ENCODE data around the gene DOCK7.
"Not testable (repeated sequence)": the region's sequence is repeated elsewhere in the genome, so short reads cannot be mapped to it uniquely, and the experiment has no call there.

The DOCK7 gene

GRCh38 chr1:62612770-62613169, 75.4 kb downstream of the DOCK7 start:
- DNase-seq (ENCODE audit: low spot score): no peak

- not testable (repeated sequence) for DNase-seq (ENCODE audit: low spot score)
Observed at GRCh38 chr1:62610588-62610987, 77.6 kb downstream of the DOCK7 start.

GRCh38 chr1:62608905-62609304, 79.3 kb downstream of the DOCK7 start:
- no peak for DNase-seq (ENCODE audit: low spot score)

- no peak for DNase-seq (ENCODE audit: low spot score)
Observed at GRCh38 chr1:62601457-62601856, 86.7 kb downstream of the DOCK7 start.

DNA sequence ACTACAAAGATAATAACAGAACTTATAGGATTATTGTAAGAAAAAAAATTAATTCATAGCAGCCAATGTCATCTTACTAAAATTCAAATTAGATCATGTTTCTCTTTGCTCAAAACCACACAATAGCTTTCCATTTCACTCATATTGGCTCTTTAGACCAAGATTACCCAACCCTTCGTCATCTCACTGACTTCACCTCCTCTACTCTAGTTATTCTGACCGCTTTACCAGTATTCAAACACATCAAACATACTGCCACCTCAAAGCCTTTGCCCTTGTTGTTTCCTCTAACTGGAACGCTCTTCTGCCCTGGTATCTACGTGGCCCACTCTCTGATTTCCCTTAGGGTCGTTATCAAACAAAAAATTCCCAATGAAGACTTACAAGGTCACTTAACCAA, 89.1 kb downstream of the DOCK7 start:
- no peak for DNase-seq (ENCODE audit: low spot score)

GRCh38 chr1:62597281-62597680, 90.9 kb downstream of the DOCK7 start, which contains the start of gene ANGPTL3:
TSS of gene ANGPTL3 (plus strand) at chr1:62597520. CDS start at chr1:62597567, 47 bp downstream.
- DNase-seq (ENCODE audit: low spot score): no peak

GRCh38 chr1:62595647-62596046, 92.5 kb downstream of the DOCK7 start:
- DNase-seq (ENCODE audit: low spot score): no peak

- no peak for DNase-seq (ENCODE audit: low spot score)
Observed at GRCh38 chr1:62593825-62594394, 94.3 kb downstream of the DOCK7 start.

DNA sequence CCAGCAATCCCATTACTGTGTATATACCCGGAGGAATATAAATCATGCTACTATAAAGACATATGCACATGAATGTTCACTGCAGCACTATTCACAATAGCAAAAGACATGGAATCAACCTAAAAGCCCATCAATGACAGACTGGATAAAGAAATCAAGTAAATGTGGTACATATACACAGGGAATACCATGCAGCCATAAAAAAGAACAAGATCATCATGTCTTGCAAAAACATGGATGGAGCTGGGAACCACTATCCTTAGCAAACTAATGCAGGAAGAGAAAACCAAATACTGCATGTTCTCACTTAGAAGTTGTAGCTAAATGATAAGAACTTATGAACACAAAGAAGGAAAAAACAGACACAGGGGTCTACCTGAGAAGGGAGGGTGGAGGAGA, 97.2 kb downstream of the DOCK7 start:
- no peak for DNase-seq (ENCODE audit: low spot score)

DNA sequence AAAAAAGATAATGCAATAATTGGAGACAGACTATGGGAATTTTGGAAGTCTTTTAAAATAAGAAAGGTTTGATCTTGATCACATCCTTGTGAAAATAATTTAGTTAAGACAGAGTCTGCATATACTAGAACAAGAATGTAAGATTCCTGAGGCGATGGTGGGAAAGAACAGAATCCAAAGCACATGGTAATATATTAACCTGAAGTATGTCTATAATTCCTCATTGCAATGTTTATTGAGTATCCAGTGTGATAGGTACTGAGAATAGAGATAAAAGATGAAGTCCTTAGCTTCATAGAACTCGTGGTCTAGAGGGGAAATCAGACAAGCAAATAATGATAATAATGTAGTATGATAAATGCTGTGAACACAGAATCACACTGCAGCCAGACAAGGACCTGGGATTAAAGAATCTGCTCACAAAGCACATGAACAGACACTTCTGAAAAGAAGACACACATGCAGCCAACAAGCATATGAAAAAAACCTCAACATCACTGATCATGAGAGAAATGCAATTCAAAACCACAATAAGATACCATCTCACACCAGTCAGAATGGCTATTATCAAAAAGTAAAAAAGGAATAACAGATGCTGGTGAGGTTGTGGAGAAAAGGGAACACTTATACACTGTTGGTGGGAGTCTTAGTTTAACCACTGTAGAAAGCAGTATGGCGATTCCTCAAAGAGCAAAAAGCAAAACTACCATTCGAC, 97.8 kb downstream of the DOCK7 start:
- DNase-seq (ENCODE audit: low spot score): no peak

GRCh38 chr1:62589321-62589720, 98.9 kb downstream of the DOCK7 start:
- no peak for DNase-seq (ENCODE audit: low spot score)

DNA sequence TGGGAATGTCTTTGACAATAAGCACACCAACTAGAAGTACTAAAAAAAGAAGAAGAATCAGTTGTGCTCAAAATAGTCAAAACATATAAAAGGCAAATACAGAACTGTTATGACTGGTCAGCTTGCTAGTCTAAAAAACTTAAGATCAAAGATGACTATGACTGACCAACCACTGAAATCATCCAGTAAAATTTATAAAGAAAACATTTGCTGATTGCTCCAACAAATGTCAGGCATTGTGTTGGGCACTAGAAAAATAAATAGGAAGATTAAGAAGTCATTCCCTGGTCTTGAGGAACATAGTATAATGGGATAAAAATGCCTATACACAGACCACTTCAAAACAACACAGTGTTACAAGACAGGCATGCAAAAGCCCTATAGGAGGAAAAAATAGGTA, 100.2 kb downstream of the DOCK7 start:
- DNase-seq (ENCODE audit: low spot score): no peak

DNA sequence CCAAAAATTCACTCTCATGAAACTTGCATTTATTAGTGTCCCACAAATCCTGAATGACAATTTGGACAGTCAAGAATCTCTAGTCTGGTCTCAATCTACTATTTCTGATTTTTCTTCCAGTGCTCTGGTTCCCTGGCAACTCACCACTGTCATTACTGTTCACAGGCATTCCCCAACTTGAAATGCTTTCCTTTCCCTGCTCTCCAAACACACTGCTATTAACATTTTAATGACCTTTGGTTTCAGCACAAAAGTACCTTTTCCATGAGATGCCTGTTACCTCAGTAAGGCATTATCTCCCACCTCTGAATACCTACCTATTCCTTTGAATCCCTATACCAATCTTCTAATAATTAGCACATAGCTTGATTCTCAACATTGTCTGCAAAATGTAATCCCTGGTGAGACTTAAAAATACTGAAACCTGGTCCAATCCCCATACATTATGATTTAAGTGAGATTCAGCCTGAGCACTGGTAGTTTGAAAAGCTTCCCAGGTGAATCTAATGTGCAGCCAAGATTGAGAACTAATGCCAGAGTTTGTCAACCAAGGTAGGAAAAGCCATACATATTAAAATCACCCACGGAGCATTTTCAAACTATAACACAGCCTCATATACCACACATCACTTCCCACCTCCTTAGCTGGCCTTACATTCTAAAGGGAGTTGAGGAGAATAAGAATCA, 102.6 kb downstream of the DOCK7 start:
- DNase-seq (ENCODE audit: low spot score): no peak

DNA sequence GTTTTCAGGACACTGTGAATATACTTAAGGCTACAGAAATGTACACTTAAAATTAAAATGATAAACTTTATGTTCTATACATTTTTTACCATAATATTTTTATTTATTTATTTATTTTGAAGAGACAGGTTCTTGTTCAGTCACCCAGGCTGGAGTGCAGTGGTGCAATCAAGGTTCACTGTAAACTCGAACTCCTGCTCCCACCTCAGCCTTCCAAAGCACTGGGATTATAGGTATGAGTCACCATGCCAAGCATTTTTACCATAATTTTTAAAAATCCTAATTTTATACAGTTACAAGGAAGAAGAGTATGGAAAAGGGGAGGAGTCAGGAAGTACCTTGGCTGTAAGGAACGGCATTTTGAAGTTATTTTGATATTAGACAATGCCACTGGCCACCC, 114.5 kb downstream of the DOCK7 start:
- no peak for DNase-seq (ENCODE audit: low spot score)

GRCh38 chr1:62572476-62572875, 115.7 kb downstream of the DOCK7 start:
- no peak for DNase-seq (ENCODE audit: low spot score)

- not testable (repeated sequence) for DNase-seq (ENCODE audit: low spot score)
Observed at GRCh38 chr1:62571517-62571916, 116.7 kb downstream of the DOCK7 start.

DNA sequence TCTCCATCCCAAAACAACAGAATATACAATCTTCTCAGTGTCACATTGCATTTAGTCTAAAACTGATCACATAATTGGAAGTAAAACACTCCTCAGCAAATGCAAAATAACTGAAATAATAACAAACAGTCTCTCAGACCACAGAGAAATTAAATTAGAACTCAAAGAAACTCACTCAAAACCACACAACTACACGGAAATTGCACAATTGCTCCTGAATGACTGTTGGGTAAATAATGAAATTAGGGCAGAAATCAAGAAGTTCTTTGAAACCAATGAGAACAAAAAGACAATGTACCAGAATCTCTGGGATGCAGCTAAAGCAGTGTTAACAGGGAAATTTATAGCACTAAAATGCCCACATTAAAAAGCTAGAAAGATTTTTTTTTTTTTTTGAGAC, 120.3 kb downstream of the DOCK7 start:
- DNase-seq (ENCODE audit: low spot score): not testable (repeated sequence)

DNA sequence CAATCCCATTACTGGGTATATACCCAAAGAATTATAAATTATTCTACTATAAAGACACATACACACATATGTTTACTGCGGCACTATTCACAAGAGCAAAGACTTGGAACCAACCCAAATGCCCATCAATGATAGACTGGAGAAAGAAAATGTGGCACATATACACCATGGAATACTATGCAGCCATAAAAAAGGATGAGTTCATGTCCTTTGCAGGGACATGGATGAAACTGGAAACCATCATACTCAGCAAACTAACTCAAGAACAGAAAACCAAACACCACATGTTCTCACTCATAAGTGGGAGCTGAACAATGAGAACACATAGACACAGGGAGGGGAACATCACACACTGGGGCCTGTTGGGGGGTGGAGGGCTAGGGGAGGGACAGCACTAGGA, 121.0 kb downstream of the DOCK7 start:
- DNase-seq (ENCODE audit: low spot score): not testable (repeated sequence)

- no peak for DNase-seq (ENCODE audit: low spot score)
Observed at GRCh38 chr1:62561306-62561705, 126.9 kb downstream of the DOCK7 start.

- no peak for DNase-seq (ENCODE audit: low spot score)
Observed at GRCh38 chr1:62544570-62544969, 143.6 kb downstream of the DOCK7 start.

- no peak for DNase-seq (ENCODE audit: low spot score)
Observed at GRCh38 chr1:62541048-62541447, 147.1 kb downstream of the DOCK7 start.

GRCh38 chr1:62539028-62539447, 149.1 kb downstream of the DOCK7 start:
- no peak for DNase-seq (ENCODE audit: low spot score)

DNA sequence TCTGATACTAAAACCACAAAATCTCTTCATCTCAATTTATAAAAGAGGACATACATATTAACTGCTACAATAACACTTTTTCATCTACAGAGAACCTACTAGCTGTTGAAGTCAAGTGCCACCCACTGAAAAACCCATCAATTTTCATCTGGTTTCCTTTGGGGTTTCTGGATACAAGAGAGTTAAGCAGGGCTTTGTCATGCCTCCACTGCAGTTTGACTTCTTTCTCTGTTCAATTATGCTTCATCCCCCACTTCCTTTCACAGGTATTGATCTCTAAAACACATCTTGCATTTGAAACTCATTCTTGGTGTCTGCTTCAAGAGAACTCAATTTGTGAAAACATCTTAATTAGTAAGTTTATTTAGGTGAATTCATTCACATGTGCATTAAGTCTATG, 151.3 kb downstream of the DOCK7 start:
- DNase-seq (ENCODE audit: low spot score): no peak

Data from LoVo (cell line).